ENCODE measurements around the gene CLIP2. TPM values are rescaled to one million over a fixed set of nuclear protein-coding genes. Genes with fewer than 3 reads are reported as not detected.

CLIP2 gene
- total and polyA plus RNA-seq, 2 of the 4 experiments (the other 2 are of a cell fraction): 18.1 to 20.7 TPM

DNA sequence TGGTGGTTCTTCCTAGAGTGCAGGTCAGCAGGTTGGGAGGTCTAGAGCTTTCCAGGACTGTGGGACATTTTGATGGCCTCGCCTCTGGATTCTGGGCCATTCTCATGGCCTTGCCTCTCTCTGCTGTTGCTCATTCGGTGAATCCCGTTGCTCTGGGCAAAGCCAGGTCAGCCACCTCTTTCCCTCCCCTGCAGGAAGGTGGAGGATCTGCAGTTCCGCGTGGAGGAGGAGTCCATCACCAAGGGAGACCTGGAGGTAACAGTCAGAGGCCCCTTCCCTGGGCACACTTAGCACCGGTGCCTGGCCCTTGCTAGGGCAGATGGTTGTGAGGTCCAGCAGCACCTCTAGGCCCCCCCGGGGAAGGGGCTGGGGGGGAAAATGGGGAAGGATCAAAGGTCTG is 74.9 kb downstream of the CLIP2 start:
- Histone ChIP-seq H2BK20ac (ENCODE audit: low read depth, low read length) (no peak overlapping the region), H4K20me1 (ENCODE audit: insufficient read depth, low read length) (peaks cover 2% of the 10 kb centered on the region; the same call in 1 of the 2 replicates), H3K4me2 (ENCODE audit: low read depth, low read length) (no peak overlapping the region), H3K4me3 (ENCODE audit: insufficient read depth, low read depth, low read length) (no peak overlapping the region), H3K23ac (ENCODE audit: low read depth, low read length) (no peak overlapping the region), H2BK5ac (ENCODE audit: low read depth, low read length, poor library complexity, severe bottlenecking) (no peak overlapping the region), H2AK9ac (replicated peaks; ENCODE audit: low read depth, low read length, poor library complexity) (no peak overlapping the region), H3K9me1 (ENCODE audit: insufficient read depth, low read length) (no peaks in the 10 kb centered on the region), H2BK120ac (ENCODE audit: low read depth, low read length) (no peak overlapping the region), H3K4ac (ENCODE audit: low read depth, low read length) (no peak overlapping the region), H3K27ac (ENCODE audit: insufficient read depth, low read length) (no peak overlapping the region), H2AFZ (replicated peaks; ENCODE audit: low read length, poor library complexity) (no peak overlapping the region), H3K27me3 (ENCODE audit: control insufficient read depth, insufficient read depth, low read length) (no peaks in the 10 kb centered on the region), H3K36me3 (ENCODE audit: control insufficient read depth, insufficient read depth, low read length) (peaks cover 62% of the 10 kb centered on the region), H4K5ac (ENCODE audit: low read depth, low read length) (no peak overlapping the region), H3K14ac (replicated peaks; ENCODE audit: low read depth, low read length) (no peak overlapping the region), H3K4me1 (ENCODE audit: control insufficient read depth, insufficient read depth, low read length) (no peaks in the 10 kb centered on the region), H2AK5ac (ENCODE audit: low read depth, low read length) (no peak overlapping the region), H2BK15ac (ENCODE audit: low read depth, low read length) (no peak overlapping the region), H3K9ac (ENCODE audit: low read depth, low read length) (no peak overlapping the region), H3K9me3 (ENCODE audit: control insufficient read depth, insufficient read depth, low read length) (no peaks in the 10 kb centered on the region), H4K8ac (ENCODE audit: low read depth in 2 of 2, low read length in 2 of 2) (no peak overlapping the region), H3K18ac (ENCODE audit: low read depth, low read length) (no peak overlapping the region), H3K56ac (ENCODE audit: extremely low read depth, insufficient read depth, low read length) (no peak overlapping the region), H4K91ac (ENCODE audit: insufficient read depth, low read depth, low read length) (no peak overlapping the region), H3K79me1 (ENCODE audit: low read depth in 1 of 2, low read length in 2 of 2) (peaks cover 0 to 19% of the 10 kb centered on the region in 2 experiments; a peak in 2 of 4 replicates)
- POLR2A ChIA-PET (ENCODE audit: unreplicated experiment): no interaction called here
- dilution Hi-C loops (cut with HindIII; ENCODE audit: low sequenced_read_pairs, unreplicated experiment) (no loop called here), intact Hi-C loops (cut with micrococcal nuclease) (no loop called here), in situ Hi-C loops (cut with MboI; ENCODE audit: low sequenced_read_pairs) (loop anchor here (25.0 kb wide), 1 partner anchor 127 kb away; no protein-coding TSS in a partner anchor)
- WGBS, 2 experiments (ENCODE audit: extremely low coverage in 2 of 2, insufficient read length in 1 of 2): 100% methylated on average over 2 of the region's 7 CpGs; no CpG with 5 or more reads in 1 of the 2 experiments
- BruUV-seq (replicated peaks): no TSS peak
- TF ChIP-seq CHD1 (IDR thresholded peaks at IDR 0.05; ENCODE audit: low read depth, low read length): no peak
- no peak for TF ChIP-seq CEBPB (IDR thresholded peaks at IDR 0.05; ENCODE audit: low read depth, low read length)
- TF ChIP-seq NFE2L2 (IDR thresholded peaks at IDR 0.05; ENCODE audit: low read depth, low read length): no peak
- TF ChIP-seq MAZ (IDR thresholded peaks at IDR 0.05; ENCODE audit: borderline replicate concordance, low read depth, low read length): no peak
- TF ChIP-seq FOS (IDR thresholded peaks at IDR 0.05; ENCODE audit: low read depth, low read length): no peak
- TF ChIP-seq MXI1 (IDR thresholded peaks at IDR 0.05; ENCODE audit: borderline replicate concordance, low read depth, low read length): no peak
- TF ChIP-seq, protein P1, sequence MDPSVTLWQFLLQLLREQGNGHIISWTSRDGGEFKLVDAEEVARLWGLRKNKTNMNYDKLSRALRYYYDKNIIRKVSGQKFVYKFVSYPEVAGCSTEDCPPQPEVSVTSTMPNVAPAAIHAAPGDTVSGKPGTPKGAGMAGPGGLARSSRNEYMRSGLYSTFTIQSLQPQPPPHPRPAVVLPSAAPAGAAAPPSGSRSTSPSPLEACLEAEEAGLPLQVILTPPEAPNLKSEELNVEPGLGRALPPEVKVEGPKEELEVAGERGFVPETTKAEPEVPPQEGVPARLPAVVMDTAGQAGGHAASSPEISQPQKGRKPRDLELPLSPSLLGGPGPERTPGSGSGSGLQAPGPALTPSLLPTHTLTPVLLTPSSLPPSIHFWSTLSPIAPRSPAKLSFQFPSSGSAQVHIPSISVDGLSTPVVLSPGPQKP (IDR thresholded peaks at IDR 0.05; ENCODE audit: borderline replicate concordance, low read depth, low read length): no peak
- no peak for TF ChIP-seq SMC3 (IDR thresholded peaks at IDR 0.05; ENCODE audit: low read depth, low read length)
- no peak for TF ChIP-seq RFX5 (IDR thresholded peaks at IDR 0.05; ENCODE audit: low read depth, low read length)
- TF ChIP-seq RAD21 (IDR thresholded peaks at IDR 0.05; ENCODE audit: low read length): no peak
- no peak for TF ChIP-seq RCOR1 (IDR thresholded peaks at IDR 0.05; ENCODE audit: insufficient replicate concordance, low read length)
- no peak for TF ChIP-seq MAFK (IDR thresholded peaks at IDR 0.05; ENCODE audit: low read depth, low read length)
- TF ChIP-seq POLR2A (IDR thresholded peaks at IDR 0.05; ENCODE audit: low read depth, low read length): no peak
- no peak for TF ChIP-seq BHLHE40 (IDR thresholded peaks at IDR 0.05; ENCODE audit: low read depth, low read length)
- TF ChIP-seq, protein P2, sequence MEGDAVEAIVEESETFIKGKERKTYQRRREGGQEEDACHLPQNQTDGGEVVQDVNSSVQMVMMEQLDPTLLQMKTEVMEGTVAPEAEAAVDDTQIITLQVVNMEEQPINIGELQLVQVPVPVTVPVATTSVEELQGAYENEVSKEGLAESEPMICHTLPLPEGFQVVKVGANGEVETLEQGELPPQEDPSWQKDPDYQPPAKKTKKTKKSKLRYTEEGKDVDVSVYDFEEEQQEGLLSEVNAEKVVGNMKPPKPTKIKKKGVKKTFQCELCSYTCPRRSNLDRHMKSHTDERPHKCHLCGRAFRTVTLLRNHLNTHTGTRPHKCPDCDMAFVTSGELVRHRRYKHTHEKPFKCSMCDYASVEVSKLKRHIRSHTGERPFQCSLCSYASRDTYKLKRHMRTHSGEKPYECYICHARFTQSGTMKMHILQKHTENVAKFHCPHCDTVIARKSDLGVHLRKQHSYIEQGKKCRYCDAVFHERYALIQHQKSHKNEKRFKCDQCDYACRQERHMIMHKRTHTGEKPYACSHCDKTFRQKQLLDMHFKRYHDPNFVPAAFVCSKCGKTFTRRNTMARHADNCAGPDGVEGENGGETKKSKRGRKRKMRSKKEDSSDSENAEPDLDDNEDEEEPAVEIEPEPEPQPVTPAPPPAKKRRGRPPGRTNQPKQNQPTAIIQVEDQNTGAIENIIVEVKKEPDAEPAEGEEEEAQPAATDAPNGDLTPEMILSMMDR (conservative IDR thresholded peaks at IDR 0.05; ENCODE audit: low read depth, low read length): no peak
- TF ChIP-seq, protein P3, sequence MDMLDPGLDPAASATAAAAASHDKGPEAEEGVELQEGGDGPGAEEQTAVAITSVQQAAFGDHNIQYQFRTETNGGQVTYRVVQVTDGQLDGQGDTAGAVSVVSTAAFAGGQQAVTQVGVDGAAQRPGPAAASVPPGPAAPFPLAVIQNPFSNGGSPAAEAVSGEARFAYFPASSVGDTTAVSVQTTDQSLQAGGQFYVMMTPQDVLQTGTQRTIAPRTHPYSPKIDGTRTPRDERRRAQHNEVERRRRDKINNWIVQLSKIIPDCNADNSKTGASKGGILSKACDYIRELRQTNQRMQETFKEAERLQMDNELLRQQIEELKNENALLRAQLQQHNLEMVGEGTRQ (IDR thresholded peaks at IDR 0.05; ENCODE audit: low read depth, low read length): no peak
- CTCF ChIA-PET: interaction anchor here (0.9 kb wide), 1 partner anchor 158 kb away, joined by 6 read pairs; no protein-coding TSS in a partner anchor
- DNase-seq (no peak), ATAC-seq (ENCODE audit: low read depth) (no peak)
